Measurements from ENCODE around the gene DBF4B.

- TF ChIP-seq REST (IDR thresholded peaks at IDR 0.05) = no peak
- TF ChIP-seq CTCF (IDR thresholded peaks at IDR 0.05; ENCODE audit: low read depth, low read length, missing input control) = no peak
- TF ChIP-seq RAD21 (IDR thresholded peaks at IDR 0.05) = no peak
- no peak for TF ChIP-seq JUND (IDR thresholded peaks at IDR 0.05)
- TF ChIP-seq TAF1 (conservative IDR thresholded peaks at IDR 0.05) = no peak
- no peak for TF ChIP-seq ATF3 (IDR thresholded peaks at IDR 0.05)
- no peak for TF ChIP-seq HNF4A (conservative IDR thresholded peaks at IDR 0.05)
- no peak for TF ChIP-seq EGR1 (IDR thresholded peaks at IDR 0.05; ENCODE audit: low read depth in 2 of 2)
- TF ChIP-seq NR2F2 (IDR thresholded peaks at IDR 0.05) = no peak
These were observed 87.0 kb downstream of the DBF4B start for GRCh38 chr17:44795421-44795820.

Measured in liver (tissue), 3 donors.